ENCODE data around the gene GRID1. TPM values are rescaled to one million over a fixed set of nuclear protein-coding genes. Genes with fewer than 3 reads are reported as not detected.

The GRID1 gene
- total RNA-seq, 1 donor from 2014 or later = under 0.01 TPM

DNA sequence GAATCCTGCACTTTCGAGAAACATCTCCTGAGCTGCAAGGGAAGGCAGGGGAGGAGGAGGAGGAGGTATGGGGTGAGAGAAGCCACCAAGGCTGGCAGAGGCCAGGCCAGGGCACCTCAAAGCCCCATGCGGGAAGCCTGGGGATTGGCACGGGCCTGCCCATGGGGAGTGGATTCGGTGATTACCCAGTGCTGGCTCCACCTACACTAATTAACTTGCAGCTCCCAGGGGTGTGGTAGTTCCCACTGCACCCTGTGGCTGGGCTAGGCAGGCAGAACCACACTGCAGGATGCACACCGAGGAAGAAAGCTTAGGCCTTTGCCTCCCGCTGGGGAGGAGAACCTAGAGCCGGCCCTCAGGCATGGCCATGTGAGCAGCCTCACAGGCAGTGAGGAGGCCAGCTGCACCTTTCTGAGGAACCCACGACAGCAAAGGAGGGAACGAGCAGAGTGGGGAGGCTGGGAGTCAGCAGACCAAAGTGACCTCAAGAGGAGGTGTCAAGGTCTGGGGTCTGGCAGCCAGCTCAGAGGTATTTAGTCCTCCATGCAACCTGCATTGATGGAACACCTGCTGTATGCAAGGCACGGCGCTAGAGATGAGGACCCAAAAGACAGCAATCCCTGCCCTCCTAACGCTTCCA is 27.2 kb downstream of the GRID1 start:
- no peak for DNase-seq (ENCODE audit: low read depth in 2 of 2)

DNA sequence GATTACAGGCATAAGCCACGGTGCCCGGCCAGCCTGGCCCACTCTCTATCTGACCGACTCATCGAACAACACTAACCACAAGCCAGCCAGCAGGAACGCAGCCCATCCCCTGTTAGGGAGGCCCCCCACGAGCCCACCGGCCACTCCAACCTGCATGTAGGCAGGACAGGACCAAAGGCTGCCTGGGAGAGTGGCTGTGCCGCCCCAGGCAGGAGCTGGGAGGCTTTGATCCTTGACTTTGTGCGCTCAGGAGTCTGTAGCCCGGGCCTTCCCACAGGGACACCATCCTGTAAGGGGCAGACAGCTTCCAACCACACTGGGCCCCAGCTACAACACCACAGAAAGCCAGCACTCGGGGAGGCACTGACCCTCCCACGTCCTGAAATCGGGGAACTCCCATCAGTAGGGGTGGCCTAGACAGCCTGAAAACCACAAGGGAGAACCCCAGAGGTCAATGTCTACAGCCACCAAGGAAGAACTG is 29.4 kb downstream of the GRID1 start:
- no peak for DNase-seq (ENCODE audit: low read depth in 2 of 2)

DNA sequence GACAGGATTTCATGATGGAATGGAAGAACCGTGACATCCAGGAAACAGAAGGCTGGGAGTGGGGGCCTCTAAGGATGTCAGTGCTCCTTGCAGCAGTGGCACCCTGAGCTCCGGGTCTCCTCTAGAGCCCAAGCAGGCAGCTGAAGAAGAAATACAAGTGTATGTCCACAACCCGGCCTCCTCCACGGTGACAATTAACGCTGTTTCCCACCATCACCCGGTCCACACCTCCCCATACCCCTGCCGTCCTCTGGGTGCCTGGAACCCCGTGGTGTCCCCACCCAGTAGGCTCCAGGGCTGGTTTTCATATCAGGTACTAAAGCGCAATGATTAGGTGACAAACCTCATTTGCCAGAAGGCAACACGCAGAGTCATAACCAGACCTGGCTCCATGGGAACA is 30.3 kb downstream of the GRID1 start:
- DNase-seq (ENCODE audit: low read depth in 2 of 2) = no peak

DNA sequence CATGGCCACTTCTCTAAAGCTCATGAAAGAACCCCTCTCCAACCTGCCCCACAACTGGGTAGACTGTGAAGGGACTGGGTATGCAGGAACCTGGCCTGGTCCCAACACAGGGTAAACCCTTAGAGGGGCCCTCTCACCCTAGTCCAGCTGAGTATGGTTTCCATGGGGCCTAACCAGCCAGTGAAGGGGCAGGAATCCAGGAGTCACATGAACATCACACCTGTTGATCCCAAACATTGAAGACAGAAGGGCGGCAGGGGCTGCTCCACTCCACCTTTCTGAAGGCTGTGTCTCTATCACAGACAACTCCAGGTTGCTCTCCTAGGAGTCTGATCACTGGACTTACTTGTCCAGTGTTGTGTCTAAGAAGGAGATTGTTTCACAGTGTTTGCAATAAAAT is 30.8 kb downstream of the GRID1 start:
- DNase-seq (ENCODE audit: low read depth in 2 of 2) = no peak

DNA sequence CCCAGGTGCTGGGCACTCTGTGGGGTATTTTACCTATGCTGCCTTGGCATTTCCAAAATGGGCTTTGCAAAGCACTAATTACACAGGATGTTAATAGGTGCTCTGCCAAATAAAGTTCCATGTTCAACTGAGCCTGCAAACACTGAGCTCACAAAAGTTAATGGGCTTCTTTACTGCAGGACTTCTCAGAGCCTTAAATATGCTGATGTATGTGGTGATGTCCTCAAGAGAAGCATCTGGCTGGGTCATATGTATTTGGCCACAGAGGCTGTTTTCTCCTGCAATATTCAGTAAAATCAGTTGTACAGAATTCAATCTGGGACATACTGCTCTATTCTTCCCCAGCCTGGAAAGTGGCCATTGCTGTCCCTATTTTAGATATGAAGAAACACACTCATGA is 31.3 kb downstream of the GRID1 start:
- no peak for DNase-seq (ENCODE audit: low read depth in 2 of 2)

DNA sequence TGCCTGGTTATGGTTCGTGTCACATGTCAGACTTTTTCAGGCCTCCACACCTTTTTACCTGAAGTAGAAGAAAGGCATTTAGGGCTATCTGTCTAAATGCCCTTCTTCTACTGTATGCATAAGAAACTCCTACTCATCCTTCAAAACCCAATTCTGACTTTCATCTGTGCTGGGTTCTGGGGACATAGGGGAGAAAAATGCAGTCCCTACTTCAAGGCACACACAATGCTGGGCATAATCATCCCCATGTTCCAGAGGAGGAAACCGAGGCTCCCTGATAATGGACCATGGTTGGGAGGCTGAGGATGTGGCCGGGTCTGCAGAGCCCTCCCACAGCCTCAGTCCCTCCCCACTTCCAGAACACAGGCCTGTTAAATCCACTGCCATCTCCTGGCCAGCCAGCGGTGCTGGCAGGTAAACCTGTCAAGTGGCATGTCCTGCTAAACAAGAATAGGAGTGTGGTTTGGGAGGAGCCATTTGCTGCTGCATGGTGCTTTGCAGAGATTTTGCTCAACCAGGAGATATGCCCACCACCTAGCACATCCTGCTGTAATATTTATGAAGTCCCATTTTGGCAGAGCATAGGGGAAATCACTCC is 32.0 kb downstream of the GRID1 start:
- DNase-seq (ENCODE audit: low read depth in 2 of 2) = no peak

DNA sequence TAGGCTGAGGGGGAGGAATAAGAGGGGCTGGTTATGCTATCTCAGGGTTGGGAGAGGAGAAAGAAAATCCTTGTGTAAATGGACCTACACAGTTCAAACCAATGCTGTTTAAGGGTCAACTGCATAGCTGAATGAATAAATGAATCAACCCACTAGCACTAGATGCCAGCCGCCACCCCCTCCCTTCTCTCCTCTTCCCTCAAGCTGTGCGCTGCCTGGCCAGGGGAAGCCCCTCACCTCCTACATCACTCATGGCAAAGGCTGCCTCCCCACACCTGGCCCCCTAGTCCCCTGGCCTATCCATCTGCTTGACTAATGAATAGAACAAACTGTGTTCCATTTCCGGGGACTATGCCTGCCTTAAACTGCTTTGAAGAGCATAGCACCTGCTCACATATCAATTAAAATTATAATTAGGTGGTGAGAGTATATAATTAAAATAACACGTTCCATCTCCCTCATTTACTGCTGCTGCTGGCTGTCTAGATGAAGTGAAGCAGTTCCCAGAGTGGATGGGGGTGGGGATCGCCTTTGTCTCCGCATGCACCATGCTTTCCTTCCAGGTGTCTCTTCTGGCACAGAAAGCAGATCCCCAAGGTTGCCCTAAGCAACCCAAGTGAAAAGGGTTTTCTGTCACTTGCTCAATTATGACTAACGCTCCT is 32.6 kb downstream of the GRID1 start:
- no peak for DNase-seq (ENCODE audit: low read depth in 2 of 2)

DNA sequence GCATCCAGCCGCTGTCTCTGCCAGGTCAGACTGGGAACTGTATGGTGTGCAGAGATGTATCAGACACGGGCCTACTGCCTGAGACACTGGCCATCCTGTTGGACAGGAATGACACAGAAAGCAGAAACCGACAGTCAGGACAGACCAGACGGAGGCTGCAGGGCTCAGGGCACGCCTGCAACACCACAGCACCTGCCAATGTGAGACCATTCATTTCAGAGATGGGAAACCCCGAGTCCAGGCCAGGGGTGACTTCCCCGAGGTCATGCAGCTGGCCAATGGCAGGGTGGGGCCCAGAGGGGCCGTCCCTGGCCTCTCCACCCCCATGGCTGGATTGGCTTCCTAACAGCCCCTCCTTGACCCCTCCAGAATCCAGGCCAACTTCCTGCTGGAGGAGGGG is 34.7 kb downstream of the GRID1 start:
- no peak for DNase-seq (ENCODE audit: low read depth in 2 of 2)

DNA sequence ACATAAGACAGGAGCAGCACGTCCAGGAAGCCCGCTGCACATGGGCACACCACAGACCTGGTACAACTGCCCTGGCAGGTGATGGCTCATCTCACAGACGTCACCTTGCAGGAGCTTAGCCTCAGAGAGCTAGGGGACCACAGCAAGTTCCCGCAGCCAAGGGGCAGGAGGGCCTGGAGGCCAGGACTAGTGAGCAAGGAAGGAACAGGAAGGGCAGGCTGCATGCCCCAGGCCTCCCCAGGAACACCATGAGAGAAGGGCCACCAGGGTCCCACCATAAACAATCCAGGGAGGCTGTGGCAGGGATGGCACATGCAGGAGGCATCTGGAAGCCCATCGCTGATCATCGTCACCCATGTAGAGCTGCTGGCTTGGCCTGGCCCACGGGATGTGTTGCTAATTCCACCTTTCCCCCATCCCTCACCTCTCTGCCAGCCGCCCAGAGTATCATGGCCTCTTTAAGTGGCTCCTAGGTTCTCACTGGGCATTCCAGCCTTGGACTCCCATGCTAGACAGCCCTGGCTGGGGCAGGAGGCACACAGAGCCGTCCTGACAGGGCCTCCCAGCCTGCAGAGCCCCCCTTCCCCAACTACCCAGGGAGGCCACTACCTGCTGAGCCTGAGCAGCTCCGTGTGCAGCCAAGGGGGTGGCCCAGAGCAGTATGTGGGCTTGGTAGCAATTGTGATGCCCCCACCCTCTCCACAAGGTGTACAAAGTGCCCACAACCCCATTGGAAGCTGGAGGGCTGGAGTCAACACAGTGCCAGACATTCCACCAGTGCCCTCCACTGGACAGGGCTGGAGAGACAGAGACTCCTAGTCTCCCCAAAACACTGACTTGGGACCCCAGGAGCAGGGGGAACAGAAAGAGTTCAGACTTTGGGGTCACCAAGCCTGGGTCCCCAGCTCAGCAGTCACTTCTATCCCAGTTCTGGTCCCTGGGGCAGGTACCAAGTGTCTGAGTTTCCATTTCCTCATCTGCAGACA is 35.5 kb downstream of the GRID1 start:
- no peak for DNase-seq (ENCODE audit: low read depth in 2 of 2)

DNA sequence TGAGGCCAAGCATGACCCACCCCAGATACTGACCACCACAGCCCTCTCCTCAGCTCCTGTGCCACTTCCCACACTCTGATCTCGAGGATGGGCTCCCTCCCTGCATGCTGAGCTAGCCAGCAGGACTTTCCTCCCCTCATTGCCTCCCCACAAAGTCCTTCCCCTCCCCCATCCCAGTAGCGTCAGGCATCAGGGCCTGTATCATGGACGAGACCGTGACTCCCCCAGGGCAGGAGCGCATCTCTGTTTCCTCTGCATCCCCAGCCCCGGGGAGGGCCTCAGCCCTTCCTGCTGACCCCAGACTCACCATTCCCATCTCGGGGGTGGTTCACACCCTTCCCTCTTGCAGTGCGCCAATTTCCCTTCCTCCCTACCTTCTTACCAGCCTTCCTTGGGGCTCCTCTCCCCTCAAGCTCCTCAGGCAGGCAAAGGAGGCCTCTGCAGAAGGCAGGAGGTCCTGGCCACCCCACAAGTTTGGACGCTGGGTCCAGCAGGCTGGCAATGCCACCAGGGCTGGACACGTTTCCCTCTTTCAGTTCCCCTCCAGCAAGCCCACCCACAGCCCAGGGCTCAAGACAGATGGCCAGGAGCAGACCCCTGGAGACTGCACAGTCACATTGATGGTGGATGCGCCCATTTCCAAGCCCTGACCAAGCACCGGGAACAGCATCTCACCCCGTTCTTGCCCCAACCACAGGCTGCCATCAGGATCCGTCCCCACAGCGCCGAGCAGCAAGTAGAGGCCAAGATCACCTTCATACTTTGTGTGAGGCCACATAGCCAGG is 36.5 kb downstream of the GRID1 start:
- no peak for DNase-seq (ENCODE audit: low read depth in 2 of 2)

DNA sequence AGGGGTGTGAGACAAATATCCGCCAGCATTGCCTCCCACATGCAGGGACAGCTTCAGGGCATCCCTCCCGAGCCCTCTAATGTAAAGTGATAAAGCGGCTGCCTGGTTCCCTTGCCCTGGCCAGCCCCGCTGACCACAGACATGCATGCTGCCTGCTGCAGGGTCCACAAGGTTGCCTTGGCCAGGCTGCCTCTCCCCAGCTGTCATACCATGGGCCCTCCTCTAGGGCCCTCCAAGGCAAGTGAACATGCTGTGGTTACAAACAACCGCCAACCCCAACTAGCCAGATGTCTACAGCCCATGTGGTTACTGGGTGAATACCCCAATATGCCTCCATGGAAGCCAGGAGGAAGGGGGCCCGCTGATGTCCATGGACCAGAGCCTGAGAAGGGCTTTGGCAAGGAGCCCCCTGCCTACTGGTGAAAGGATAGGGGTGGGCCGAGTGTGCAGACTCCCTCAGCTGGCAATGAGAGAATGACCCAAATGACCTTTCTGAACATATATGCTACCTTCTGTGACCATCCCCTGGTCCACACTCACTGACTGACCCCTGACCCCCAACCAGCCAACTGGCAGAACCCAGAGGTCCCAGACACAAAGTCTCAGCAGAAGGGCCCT is 37.4 kb downstream of the GRID1 start:
- no peak for DNase-seq (ENCODE audit: low read depth in 2 of 2)

DNA sequence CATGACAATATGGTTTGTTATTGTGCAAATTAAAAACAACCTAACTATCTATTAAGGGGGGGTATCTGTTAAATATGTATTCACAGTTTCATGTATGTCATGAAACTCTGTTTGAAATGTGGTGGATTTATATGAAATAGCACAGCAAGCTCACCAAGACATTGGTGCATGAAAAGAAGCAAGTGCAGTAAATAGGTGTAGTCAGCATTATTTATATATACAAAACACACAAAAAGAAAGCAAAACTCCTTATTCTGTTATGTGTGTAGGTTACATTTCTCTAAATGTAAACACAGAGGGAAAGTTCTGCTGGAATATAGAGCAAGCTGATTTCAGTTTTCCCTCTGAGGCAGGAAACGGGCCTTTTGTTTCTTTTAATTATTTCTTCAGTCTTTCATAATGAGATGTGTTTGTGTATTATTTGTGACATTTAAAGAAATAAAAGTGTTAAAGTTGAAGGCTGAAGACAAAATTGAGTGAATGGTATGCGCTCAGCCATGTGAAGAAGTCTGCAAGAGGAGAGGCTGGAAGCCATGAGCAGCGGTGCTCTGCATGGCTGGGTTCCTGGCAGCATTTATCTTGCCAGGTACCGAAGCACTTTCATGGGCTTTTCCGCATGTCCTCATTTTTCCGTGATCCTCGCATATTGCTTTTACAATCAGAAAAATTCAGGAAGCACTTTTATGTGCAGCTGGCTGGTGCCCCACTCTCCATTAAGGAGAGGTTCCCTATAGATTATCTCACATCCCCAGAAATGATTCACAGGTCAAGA is 38.5 kb downstream of the GRID1 start:
- no peak for DNase-seq (ENCODE audit: low read depth in 2 of 2)

DNA sequence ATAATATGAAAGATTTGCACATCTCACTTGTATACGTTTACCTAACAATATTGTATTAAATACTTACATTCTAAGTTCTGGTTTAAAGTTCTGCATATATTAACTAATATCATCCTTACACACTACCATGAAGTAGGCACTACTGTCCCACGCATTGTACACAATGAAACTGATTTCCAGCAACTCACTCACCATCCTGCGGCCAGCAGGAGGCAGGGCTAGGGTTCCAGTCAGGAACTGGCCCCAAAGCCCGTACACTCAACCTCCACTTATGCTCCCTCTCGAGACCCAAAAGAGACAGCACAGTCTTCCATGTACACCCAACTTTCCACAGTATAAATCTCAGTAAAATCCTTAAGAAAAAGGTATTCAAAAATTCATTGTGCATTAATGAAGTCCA is 41.4 kb downstream of the GRID1 start:
- DNase-seq (ENCODE audit: low read depth in 2 of 2) = no peak

DNA sequence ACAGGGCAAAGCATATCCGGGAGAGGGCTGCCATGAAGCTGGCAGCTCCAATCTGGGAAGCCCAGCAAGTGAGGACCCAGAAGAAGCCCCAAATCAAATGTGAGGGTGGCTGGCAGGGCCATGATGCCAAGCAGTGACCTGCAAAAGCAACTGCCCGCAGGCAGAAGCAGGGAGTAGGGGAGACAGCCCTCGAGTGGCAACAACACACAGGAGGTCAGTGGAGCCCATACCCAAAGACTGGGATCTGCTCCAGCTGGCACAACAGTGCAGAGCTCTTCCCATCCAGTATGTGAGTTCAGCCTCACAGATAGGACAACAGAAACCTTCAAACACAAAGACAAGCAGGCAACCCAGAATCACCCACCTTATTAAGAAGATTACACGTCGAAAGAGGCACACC is 45.0 kb downstream of the GRID1 start:
- no peak for DNase-seq (ENCODE audit: low read depth in 2 of 2)

DNA sequence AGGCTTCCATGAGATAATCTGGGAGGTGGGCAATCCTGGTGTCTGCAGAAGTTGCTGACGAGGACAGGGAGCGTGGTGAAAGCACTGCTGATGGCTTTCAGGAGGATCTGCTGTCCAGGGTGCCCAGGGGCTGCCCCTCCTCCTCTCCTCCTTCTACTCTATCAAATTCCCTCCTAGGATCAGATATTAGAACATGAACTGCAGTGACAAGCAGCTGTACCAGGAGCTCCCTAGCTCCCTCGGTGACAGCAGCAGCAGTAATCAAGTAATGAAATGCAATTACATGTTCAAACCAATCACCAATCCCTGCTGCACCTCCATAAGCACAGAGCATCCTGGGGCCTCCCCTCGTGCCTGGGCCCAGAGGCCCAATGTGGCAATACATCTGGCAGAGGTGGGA is 46.9 kb downstream of the GRID1 start:
- DNase-seq (ENCODE audit: low read depth in 2 of 2) = no peak

DNA sequence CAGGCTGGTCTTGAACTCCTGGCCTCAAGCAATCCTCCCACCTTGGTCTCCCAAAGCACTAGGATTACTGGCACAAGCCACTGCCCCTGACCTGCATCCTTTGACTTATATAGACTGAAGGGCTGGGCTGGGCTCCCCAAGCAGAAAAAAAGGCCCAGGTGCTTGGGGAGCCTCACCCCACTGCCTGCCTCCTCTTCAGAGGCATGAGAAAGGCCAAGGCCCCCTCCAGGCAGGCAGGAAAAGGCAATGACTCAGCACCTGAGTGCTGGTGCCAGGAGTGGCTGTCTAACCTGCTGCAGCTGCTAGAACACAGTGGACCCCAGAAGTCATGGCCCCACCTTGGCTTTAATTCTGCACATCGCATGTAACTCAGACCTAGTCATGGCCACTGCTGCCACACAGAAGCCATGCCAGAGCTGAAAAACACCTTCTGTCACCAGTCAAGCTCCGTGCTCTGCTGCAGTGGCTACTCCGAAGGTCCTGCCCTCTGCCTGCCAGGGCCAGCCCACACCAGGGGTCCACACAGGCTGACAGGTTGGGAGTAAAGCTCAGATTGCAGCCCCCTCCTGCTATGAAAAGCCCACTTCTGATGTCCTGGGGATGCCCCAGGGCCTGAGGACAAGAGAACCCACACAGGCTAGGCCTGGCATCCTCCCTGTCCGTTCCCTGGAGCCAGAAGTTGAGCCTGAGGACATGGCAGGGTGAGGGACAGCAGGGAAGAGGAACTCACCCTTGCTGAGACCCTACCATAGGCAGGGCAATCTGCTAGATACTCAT is 48.5 kb downstream of the GRID1 start:
- no peak for DNase-seq (ENCODE audit: low read depth in 2 of 2)

DNA sequence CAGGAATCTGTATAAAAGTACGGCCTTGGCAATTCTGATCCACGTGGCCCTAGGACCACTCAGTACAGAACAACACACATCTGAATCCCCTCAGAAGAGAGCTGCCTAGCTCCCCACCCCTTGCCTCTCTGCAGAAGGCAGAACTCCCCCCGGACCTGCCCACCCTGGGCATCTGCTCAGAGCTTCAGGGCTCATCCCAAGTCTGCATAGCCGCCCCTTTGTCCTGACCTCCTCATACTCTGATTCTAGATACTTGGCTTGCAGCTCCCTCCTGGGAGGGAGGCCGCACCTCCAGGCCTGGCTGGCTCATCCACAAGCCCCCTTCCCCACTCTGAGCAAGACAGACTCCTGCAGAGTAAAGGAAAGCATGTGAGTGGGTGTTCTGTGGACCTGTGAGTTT is 49.6 kb downstream of the GRID1 start:
- no peak for DNase-seq (ENCODE audit: low read depth in 2 of 2)

DNA sequence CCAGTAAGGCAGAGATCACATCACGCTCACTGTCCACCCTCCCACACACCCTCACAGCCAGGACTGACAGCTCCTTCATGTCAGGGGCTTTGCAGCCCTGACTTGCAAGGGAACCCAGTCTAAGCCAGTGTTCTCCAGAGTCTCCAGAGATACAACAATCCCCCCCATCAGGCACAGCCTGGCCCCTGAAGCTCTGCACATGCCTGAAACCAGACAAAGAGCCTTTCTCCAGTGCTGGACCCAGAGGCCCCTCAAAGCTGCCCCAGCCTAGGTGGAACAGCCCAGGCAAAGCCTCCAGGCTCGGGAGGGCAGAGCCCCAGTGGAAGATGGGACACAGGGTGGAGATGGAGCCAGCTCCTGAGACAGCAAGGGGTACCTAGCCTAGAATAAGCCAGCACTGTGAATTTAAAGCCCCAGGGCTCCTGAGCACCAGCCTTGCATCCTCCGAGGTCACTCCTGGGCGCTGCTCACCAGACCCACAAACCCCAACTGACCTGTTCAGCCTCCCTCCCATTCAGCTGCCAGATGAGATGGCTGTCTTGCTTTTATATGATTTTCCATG is 50.2 kb downstream of the GRID1 start:
- no peak for DNase-seq (ENCODE audit: low read depth in 2 of 2)

DNA sequence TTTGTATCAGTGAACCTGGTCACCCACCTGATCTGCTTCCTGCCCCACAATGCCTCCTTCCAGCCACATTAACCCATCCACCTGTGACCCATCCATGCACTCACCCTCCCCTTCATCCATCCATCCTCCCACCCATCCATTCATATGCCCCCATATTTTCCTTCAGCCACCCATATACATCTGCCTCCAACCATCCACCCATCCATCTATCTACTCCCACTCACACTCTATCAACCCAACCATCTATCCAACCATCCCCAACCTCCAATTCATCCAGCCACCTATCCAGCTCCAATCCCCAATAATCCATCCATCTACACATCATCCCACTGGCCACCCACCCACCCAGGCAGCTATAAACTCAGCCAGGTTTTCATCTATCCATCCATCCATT is 51.0 kb downstream of the GRID1 start:
- no peak for DNase-seq (ENCODE audit: low read depth in 2 of 2)

Measured in dermis microvascular lymphatic vessel endothelial cell (primary cell).